Esophagus squamous epithelium (tissue), 4 donors: Measurements from ENCODE around the gene SRP68.

ENCODE experiments used
- POLR2A ChIP-seq, 4 donors: fragments of 450-650 bp; IDR thresholded peaks; one replicate each; pipeline ENCODE4 v1.6.1; 2017; ENCODE audit warnings: antibody characterized with exemption in 4 of 4, mild to moderate bottlenecking in 4 of 4, moderate library complexity in 3 of 4
- TF ChIP-seq, protein P1 (sequence below), 6 experiments: fragments of 450-650 bp in 4 of 6; fragments of 200-600 bp in 2 of 6; sonication (generic) in 2 of 6; IDR thresholded peaks; one replicate each; pipeline ENCODE4 v1.5.1; 2016 to 2019; ENCODE audit warnings: antibody characterized with exemption in 6 of 6, mild to moderate bottlenecking in 4 of 6, moderate library complexity in 4 of 6

DNA sequence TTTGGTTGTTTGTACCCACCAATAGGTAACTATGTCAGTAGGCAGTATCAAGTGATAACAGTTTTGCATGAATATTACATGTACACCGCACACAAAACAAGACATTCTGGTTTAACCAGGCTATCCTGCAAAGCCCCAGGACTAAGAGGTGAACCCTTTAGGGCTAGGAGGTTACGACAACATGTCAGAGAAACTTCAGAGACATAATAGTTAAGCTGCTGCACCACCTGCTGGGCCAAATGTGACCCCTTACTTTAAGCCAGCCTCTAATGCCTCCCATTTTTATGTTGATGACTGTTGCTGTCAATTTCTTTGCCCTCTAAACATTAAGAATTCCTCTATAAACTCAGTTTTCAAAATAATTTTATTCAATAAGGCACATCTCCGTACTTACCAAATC is 15.4 kb downstream of the SRP68 start:
- TF ChIP-seq, protein P1, sequence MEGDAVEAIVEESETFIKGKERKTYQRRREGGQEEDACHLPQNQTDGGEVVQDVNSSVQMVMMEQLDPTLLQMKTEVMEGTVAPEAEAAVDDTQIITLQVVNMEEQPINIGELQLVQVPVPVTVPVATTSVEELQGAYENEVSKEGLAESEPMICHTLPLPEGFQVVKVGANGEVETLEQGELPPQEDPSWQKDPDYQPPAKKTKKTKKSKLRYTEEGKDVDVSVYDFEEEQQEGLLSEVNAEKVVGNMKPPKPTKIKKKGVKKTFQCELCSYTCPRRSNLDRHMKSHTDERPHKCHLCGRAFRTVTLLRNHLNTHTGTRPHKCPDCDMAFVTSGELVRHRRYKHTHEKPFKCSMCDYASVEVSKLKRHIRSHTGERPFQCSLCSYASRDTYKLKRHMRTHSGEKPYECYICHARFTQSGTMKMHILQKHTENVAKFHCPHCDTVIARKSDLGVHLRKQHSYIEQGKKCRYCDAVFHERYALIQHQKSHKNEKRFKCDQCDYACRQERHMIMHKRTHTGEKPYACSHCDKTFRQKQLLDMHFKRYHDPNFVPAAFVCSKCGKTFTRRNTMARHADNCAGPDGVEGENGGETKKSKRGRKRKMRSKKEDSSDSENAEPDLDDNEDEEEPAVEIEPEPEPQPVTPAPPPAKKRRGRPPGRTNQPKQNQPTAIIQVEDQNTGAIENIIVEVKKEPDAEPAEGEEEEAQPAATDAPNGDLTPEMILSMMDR (IDR thresholded peaks at IDR 0.05) = peak in 4 of 6 experiments; percentile 40 to 71 (median 52)
- no peak for TF ChIP-seq POLR2A (IDR thresholded peaks at IDR 0.05)
